ENCODE results near the gene TMEM81. TPM values are rescaled to one million over a fixed set of nuclear protein-coding genes. Genes with fewer than 3 reads are reported as not detected.

The TMEM81 gene
- total RNA-seq, 4 donors from 2014 or later, result 2.4 to 3.1 (median 2.8) TPM

GRCh38 chr1:205054013-205054412 lies 30.2 kb downstream of the TMEM81 start:
- TF ChIP-seq CTCF (IDR thresholded peaks at IDR 0.05; ENCODE audit: low read depth), result no peak

GRCh38 chr1:205053296-205053695 lies 31.0 kb downstream of the TMEM81 start:
- no peak for TF ChIP-seq CTCF (IDR thresholded peaks at IDR 0.05; ENCODE audit: low read depth)

- TF ChIP-seq CTCF (IDR thresholded peaks at IDR 0.05; ENCODE audit: low read depth), result no peak
Observed at GRCh38 chr1:205052690-205053089, 31.6 kb downstream of the TMEM81 start.

- TF ChIP-seq CTCF (IDR thresholded peaks at IDR 0.05; ENCODE audit: low read depth), result no peak
Observed at GRCh38 chr1:205049479-205049878, 34.8 kb downstream of the TMEM81 start.

GRCh38 chr1:205048382-205048781 lies 35.9 kb downstream of the TMEM81 start:
- no peak for TF ChIP-seq CTCF (IDR thresholded peaks at IDR 0.05; ENCODE audit: low read depth)

- TF ChIP-seq CTCF (IDR thresholded peaks at IDR 0.05; ENCODE audit: low read depth), result no peak
Observed at GRCh38 chr1:205047764-205048231, 36.5 kb downstream of the TMEM81 start.

GRCh38 chr1:205046870-205047269 lies 37.4 kb downstream of the TMEM81 start:
- no peak for TF ChIP-seq CTCF (IDR thresholded peaks at IDR 0.05; ENCODE audit: low read depth)

All from subcutaneous adipose tissue (tissue), 4 donors.